ENCODE measurements around the gene MAG. TPM values are rescaled to one million over a fixed set of nuclear protein-coding genes. Genes with fewer than 3 reads are reported as not detected.

The MAG gene
- total and polyA plus RNA-seq, 9 of the 15 experiments (the other 6 are each of a cell fraction or from before 2014, with no cell fraction given): 0.11 to 10.0 (median 1.6) TPM

- TF ChIP-seq TAF1 (IDR thresholded peaks at IDR 0.05; ENCODE audit: control insufficient read depth, extremely low read depth, insufficient read depth, low read length, severe bottlenecking) (peak; percentile 64), BCOR (IDR thresholded peaks at IDR 0.05) (no peak), NEUROD1 (IDR thresholded peaks at IDR 0.05; ENCODE audit: borderline replicate concordance, low read depth, low read length, partially characterized antibody) (peak; percentile 46), RAD21 (CRISPR knock-in tag; conservative IDR thresholded peaks at IDR 0.05 in 1 of 2, IDR thresholded peaks at IDR 0.05 in 1 of 2) (peak; percentile 54 to 67), ESRRA (IDR thresholded peaks at IDR 0.05; ENCODE audit: borderline replicate concordance, low read depth) (peak; percentile 48; the same call in 1 of the 2 replicates), HNRNPK (IDR thresholded peaks at IDR 0.05; ENCODE audit: low read depth, low read length, poor library complexity, severe bottlenecking) (peak; percentile 80), CCNT2 (IDR thresholded peaks at IDR 0.05; ENCODE audit: borderline replicate concordance, extremely low read depth, insufficient read length, low read depth, low read length) (peak; percentile 36), MAFF (IDR thresholded peaks at IDR 0.05; ENCODE audit: low read length) (no peak), ZNF23 (CRISPR knock-in tag; IDR thresholded peaks at IDR 0.05) (no peak), HCFC1 (IDR thresholded peaks at IDR 0.05; ENCODE audit: low read depth, low read length) (peak; percentile 25; the same call in 1 of the 2 replicates), THAP12 (CRISPR knock-in tag; IDR thresholded peaks at IDR 0.05) (0 out of 2 replicates have a peak, but pooled peaks have one; percentile 38), REST (IDR thresholded peaks at IDR 0.05; ENCODE audit: borderline replicate concordance) (peak; percentile 65), REST (CRISPR knock-in tag; IDR thresholded peaks at IDR 0.05; ENCODE audit: low read depth) (no peak), ZNF24 (IDR thresholded peaks at IDR 0.05) (0 out of 2 replicates have a peak, but pooled peaks have one; percentile 23)
These were observed 22.4 kb upstream of the MAG start (continued) for GRCh38 chr19:35269438-35270117.

Measured in K562 (cell line).